SU-DHL-6 (cell line): ENCODE results near the gene ZBTB42.

Experiments used
- H2AFZ ChIP-seq: fragments of 200-600 bp; sonication (generic); 2 replicates; pipeline ENCODE4 v1.6.1; 2014; ENCODE audit warnings: low read depth, mild to moderate bottlenecking, moderate library complexity, mixed read lengths, antibody characterized with exemption, low read length; ENCODE audit not compliant: severe bottlenecking
- H3F3A ChIP-seq: fragments of 200-600 bp; shearing (Covaris generic); 2 replicates; pipeline ENCODE4 v1.6.0; 2016; ENCODE audit warnings: antibody characterized with exemption, mild to moderate bottlenecking; ENCODE audit not compliant: insufficient read depth
- H3K27ac ChIP-seq: fragments of 200-600 bp; sonication (generic); 2 replicates; pipeline ENCODE4 v1.5.1; 2016; ENCODE audit warnings: low read depth, mild to moderate bottlenecking, low read length, moderate library complexity, mixed read lengths
- H3K27me3 ChIP-seq: fragments of 200-600 bp; sonication (generic), shearing (Covaris generic); 2 replicates; pipeline ENCODE4 v1.6.0; 2014; ENCODE audit warnings: mild to moderate bottlenecking, low read length
- H3K36me3 ChIP-seq: fragments of 200-600 bp; sonication (generic); 2 replicates; pipeline ENCODE4 v1.6.1; 2014; ENCODE audit warnings: mild to moderate bottlenecking, low read length, mixed read lengths
- H3K4me2 ChIP-seq: fragments of 300-600, 200-600 bp; shearing (Covaris generic), sonication (generic); 2 replicates; pipeline ENCODE4 v1.6.0; 2014; ENCODE audit warnings: low read length, low read depth, mild to moderate bottlenecking; ENCODE audit not compliant: poor library complexity, severe bottlenecking
- H3K4me3 ChIP-seq: fragments of 200-600 bp; sonication (generic); 2 replicates; pipeline ENCODE4 v1.5.1; 2014; ENCODE audit warnings: antibody characterized with exemption, low read length, mild to moderate bottlenecking, mixed read lengths; ENCODE audit not compliant: insufficient read depth, poor library complexity, severe bottlenecking
- H3K79me2 ChIP-seq: fragments of 200-600 bp; sonication (generic); 2 replicates; pipeline ENCODE4 v1.6.1; 2014; ENCODE audit warnings: mild to moderate bottlenecking, low read length, moderate library complexity; ENCODE audit not compliant: insufficient read depth
- H3K9ac ChIP-seq: fragments of 200-600 bp; sonication (generic); 2 replicates; pipeline ENCODE4 v1.7.0; 2014; ENCODE audit warnings: mild to moderate bottlenecking, low read length
- H3K9me2 ChIP-seq: fragments of 200-600 bp; sonication (generic); replicated peaks from 2 replicates; pipeline ENCODE4 v1.6.1; 2014; ENCODE audit warnings: low read length; ENCODE audit not compliant: insufficient read depth
- H3K9me3 ChIP-seq: fragments of 200-600 bp; sonication (generic); 2 replicates; pipeline ENCODE4 v1.6.1; 2014; ENCODE audit warnings: low read length, mixed read lengths; ENCODE audit not compliant: insufficient read depth
- H4K20me1 ChIP-seq: fragments of 200-600 bp; sonication (generic); 2 replicates; pipeline ENCODE4 v1.6.1; 2014; ENCODE audit warnings: low read depth, mild to moderate bottlenecking, antibody characterized with exemption, low read length, moderate library complexity, mixed read lengths
- EZH2phosphoT487 ChIP-seq: fragments of 200-600 bp; sonication (generic), shearing (Covaris generic); conservative IDR thresholded peaks from 2 replicates; pipeline ENCODE4 v1.6.1; 2018; ENCODE audit warnings: mild to moderate bottlenecking, antibody characterized with exemption, low read length, moderate library complexity, mixed read lengths
- TF ChIP-seq, protein P1 (sequence below): fragments of 200-600 bp; sonication (generic); IDR thresholded peaks from one replicate; pipeline ENCODE4 v1.5.1; 2017; ENCODE audit warnings: antibody characterized with exemption, mild to moderate bottlenecking, low read length, moderate library complexity; ENCODE audit not compliant: insufficient read depth, poor library complexity, severe bottlenecking

Gene ZBTB42

GRCh38 chr14:104801520-104802393, 856 bp downstream of the ZBTB42 start:
- H3K36me3 ChIP-seq = no peaks in the 10 kb centered on the region
- H3K4me3 ChIP-seq = peak overlapping the region; percentile 62
- no peak overlapping the region for H3K27ac ChIP-seq
- H3F3A ChIP-seq = peaks cover 11% of the 10 kb centered on the region
- H2AFZ ChIP-seq = no peak overlapping the region
- no peaks in the 10 kb centered on the region for H3K9me3 ChIP-seq
- no peaks in the 10 kb centered on the region for H3K27me3 ChIP-seq
- H3K9me2 ChIP-seq = no peaks in the 10 kb centered on the region
- no peaks in the 10 kb centered on the region for H4K20me1 ChIP-seq
- peak overlapping the region; percentile 58 for H3K9ac ChIP-seq
- H3K4me2 ChIP-seq = peak overlapping the region; percentile 54
- TF ChIP-seq, protein P1, sequence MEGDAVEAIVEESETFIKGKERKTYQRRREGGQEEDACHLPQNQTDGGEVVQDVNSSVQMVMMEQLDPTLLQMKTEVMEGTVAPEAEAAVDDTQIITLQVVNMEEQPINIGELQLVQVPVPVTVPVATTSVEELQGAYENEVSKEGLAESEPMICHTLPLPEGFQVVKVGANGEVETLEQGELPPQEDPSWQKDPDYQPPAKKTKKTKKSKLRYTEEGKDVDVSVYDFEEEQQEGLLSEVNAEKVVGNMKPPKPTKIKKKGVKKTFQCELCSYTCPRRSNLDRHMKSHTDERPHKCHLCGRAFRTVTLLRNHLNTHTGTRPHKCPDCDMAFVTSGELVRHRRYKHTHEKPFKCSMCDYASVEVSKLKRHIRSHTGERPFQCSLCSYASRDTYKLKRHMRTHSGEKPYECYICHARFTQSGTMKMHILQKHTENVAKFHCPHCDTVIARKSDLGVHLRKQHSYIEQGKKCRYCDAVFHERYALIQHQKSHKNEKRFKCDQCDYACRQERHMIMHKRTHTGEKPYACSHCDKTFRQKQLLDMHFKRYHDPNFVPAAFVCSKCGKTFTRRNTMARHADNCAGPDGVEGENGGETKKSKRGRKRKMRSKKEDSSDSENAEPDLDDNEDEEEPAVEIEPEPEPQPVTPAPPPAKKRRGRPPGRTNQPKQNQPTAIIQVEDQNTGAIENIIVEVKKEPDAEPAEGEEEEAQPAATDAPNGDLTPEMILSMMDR = no peak
- TF ChIP-seq EZH2phosphoT487 = no peak
- no peaks in the 10 kb centered on the region for H3K79me2 ChIP-seq

DNA sequence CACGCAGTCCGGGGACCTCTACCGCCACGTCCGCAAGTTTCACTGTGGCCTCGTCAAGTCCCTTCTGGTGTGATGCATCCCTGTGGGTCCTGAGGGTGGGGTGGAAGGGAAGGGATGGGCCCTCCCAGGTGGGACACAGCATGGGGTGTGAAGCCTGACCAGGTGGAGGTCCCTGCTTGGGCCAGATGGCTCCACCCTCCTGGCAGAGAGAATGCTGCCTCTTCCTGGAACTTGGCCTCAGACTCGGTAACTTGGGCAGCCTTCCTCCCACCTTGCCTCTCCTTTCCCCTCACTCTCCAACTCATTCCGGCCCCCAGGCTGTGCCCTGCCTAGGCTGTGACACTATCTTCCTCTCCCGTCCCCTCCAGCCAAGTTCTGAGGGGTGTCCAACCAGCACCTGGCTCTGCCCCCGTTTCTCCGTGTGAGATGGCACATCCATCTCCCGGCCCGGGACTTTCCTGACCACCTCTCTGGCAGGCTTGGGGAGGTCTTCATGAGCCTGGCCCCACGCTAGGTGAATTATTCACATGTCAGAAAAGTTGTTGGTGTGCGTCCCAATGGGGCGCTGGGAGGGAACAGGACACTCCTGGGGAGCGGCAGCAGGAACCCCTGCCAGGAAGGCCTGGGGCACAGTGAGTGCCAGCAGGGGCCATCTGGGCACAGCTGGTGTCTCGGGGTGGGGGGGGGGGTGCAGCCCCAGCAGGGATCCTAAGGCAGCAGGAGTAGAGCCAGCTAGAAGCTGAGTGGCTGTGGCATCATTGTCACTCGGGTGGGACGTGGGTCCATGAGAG, 1.7 kb downstream of the ZBTB42 start:
- no peak overlapping the region for H3K9ac ChIP-seq
- H4K20me1 ChIP-seq = no peaks in the 10 kb centered on the region
- H3K9me2 ChIP-seq = no peaks in the 10 kb centered on the region
- no peaks in the 10 kb centered on the region for H3K9me3 ChIP-seq
- H3K27ac ChIP-seq = no peak overlapping the region
- no peak overlapping the region for H3K4me2 ChIP-seq
- H3K79me2 ChIP-seq = no peaks in the 10 kb centered on the region
- H2AFZ ChIP-seq = no peak overlapping the region
- no peaks in the 10 kb centered on the region for H3K27me3 ChIP-seq
- H3F3A ChIP-seq = peaks cover 9% of the 10 kb centered on the region
- H3K36me3 ChIP-seq = no peaks in the 10 kb centered on the region
- H3K4me3 ChIP-seq = no peak overlapping the region
- no peak for TF ChIP-seq EZH2phosphoT487

DNA sequence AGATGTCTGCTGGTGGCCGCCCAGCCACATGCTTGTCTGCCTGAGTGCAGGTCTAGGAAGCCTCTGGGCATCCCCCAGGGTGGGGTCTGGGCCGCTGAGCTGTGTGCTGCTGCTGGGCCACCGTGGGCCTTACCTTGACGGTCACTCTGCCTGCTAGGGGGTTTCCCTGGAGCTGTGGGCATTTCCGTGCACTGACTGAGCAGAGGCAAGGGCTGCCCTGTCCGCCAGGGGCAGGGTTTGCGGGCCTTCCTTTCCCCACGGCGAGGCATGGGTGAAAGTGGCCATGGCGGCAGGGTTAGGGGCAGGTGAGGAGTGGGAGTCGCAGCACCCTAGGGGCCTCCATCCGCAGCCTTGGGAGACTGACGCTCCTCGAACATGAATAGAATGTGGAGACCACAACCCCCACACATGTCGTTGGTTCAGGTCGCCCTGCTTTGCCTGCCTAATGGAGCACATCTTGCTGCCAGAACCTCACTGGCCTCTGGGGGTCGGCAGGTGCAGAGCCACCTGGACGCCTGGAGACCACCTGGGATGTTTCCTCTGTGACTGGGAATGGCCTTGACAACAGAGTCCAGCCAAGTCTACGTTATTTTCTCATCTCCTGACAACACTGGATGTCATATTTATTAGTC, 2.5 kb downstream of the ZBTB42 start:
- TF ChIP-seq EZH2phosphoT487 = no peak
- TF ChIP-seq, protein P1 = no peak
- Histone ChIP-seq H3K4me2 (no peak overlapping the region), H3K4me3 (no peak overlapping the region)

More for the DNA sequence above, 2.5 kb downstream of the ZBTB42 start:
- Histone ChIP-seq H3F3A (peaks cover 9% of the 10 kb centered on the region), H3K9ac (no peak overlapping the region), H3K79me2 (no peaks in the 10 kb centered on the region), H2AFZ (no peak overlapping the region), H3K9me3 (no peaks in the 10 kb centered on the region), H3K27ac (no peak overlapping the region), H3K36me3 (no peaks in the 10 kb centered on the region), H4K20me1 (no peaks in the 10 kb centered on the region), H3K27me3 (no peaks in the 10 kb centered on the region), H3K9me2 (no peaks in the 10 kb centered on the region)
